GM21717 (cell line): ENCODE results near the gene CCL4L2.
"Not testable (repeated sequence)": the region's sequence is repeated elsewhere in the genome, so short reads cannot be mapped to it uniquely, and the experiment has no call there.

Experiments used
- ATAC-seq: cut with Tn5 transposase; IDR thresholded peaks from one replicate; pipeline ENCODE4 v1.9.1; 2021; ENCODE audit warnings: mild to moderate bottlenecking, moderate library complexity; ENCODE audit not compliant: unreplicated experiment

The CCL4L2 gene

DNA sequence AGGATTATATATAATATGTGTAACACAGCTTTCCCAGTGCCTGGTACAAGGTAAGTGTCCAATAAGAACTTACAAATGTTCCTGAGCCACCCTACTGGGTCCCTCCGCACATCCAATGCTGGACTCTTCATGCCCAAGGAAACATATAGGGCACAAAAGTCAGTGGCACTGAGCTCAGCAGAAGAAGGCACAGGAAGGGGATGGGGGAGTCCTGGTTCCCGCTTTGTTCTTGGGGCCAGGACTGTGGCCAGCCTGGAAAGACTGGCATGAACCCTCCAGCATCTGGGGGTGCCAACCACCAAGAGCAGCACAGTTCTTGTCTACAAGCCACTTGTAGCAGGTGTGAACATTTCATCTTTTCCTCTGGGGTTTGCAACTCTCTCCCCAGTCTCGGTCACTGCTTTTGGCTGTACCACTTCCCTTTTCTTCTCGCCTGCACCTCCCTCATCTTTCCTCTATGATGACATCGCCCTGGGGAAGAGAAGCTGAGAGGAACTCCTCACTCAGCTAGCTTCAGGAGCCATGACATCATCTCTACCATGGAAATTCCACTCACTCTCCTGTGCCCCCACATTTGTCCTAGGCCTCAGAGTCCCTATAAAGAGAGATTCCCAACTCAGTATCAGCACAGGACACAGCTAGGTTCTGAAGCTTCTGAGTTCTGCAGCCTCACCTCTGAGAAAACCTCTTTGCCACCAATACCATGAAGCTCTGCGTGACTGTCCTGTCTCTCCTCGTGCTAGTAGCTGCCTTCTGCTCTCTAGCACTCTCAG, at the start of gene CCL4L2:
TSS of gene CCL4L2 (plus strand) at position 625 of the 773 bp plus-strand sequence.
- peak; percentile 55 for ATAC-seq

DNA sequence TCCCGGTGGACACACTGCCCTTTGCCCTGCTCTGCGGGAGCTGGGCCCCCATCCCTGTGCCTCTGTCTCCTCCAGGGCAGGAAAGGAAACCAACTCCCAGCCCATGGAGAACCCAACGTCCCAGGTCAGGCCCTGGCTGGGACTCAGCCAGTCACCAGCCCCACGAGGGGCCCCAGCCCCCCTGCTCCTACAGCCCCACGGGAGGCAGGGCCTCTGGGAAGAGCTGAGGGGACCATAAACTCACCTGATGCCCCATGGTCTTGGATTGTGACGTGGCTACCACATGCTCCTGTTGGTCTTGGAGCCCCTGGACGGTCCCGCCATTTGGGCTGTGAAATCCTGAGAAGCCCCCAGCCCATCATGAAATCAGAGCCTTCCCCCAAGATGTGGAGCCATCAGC, 42.0 kb upstream of the CCL4L2 start:
- not testable (repeated sequence) for ATAC-seq

DNA sequence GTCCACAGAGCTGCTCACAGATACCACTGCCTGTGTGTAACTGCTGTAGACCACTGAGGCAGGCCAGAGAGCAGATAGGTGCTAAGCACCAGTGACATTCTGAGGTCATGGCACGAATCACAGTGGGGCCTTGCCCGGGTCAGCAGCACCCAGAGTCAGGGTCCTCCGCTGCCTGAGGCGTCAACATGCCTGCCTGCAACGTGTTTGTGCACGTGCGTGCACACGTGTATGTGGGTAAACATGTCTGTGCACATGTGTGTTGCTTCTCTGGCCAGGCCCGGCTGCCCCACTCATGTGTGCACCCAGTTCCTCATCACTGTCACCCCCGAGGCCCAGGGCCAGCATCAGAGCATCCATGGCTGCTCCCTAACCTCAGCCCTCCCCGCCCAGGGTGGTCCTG, 34.3 kb upstream of the CCL4L2 start, which contains the start of gene TBC1D3B:
TSS of gene TBC1D3B (minus strand) at position 101 of the 400 bp plus-strand sequence. CDS start 1,586 bp downstream, outside the sequence.
- not testable (repeated sequence) for ATAC-seq

DNA sequence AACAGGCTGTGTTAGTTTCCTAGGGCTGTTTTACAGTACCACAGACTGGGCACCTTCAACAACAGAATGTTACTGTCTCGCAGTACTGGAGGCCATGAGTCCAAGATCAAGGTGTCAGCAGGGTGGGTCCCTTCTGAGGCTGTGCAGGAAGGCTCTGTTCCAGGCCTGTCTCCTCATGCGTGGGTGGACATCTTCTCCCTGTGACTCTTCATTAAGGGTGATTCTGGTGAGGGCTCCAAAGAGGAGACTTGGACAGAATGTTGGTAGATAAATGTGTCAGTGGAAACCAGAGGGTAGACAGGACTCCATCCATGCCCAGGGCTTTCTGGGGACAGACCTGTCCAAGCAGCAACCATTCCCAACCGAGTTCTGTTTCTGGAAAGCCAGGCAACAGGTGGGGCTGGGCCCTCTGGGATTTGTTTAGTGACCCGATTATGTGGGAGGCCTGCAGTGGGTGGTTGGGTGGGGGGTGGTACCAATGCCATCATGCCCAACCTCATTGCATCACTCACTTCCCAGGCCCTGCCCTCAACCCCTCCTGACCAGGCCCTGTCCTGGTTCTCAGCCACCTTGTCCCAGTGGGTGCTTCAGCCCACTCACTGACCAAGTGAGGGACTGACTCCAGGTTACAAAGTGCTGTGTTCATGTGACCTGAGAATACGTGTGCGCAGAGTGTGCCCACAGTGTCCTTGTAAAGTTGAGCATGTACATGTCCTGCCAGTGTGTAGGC, 29.3 kb upstream of the CCL4L2 start:
- ATAC-seq = not testable (repeated sequence)

DNA sequence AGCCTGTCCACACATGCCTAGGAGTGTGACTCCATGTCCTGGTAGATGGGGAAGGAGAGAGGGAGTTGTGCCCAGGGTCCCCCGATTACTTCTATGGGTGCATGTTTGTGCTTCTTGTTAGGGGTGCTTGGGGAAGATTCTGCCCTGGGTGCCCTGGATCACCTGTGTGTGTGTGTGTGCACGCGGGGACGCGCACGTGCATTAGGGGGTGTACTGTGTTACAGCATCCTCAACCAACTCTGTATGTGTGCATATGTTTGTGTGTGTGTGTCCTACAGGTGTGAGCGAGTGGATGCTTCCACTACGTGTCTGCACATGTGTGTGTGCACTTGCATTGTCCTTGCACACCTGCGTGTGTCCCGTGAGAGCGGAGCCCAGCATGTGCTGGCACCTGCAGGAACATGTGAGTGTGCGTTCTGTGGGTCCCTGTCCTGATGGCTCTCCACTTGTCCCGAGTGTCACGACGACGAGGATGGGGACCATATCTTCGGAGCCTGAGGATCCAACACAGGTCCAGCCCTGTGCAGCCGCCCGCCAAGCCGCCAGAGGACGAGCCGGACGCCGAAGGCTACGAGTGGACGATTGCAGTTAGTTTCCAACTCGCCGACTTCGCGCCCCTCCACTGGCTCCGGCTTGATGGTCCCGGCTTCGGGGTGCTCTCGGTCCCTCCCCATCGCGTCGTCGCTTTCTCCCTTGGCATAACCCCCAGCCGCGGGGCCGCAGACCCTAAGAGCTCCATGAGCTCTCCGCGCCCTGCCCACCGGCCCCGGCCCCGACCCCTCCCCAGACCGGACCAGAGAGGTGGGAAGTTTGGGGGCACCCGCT, 28.5 kb upstream of the CCL4L2 start:
- no peak for ATAC-seq

DNA sequence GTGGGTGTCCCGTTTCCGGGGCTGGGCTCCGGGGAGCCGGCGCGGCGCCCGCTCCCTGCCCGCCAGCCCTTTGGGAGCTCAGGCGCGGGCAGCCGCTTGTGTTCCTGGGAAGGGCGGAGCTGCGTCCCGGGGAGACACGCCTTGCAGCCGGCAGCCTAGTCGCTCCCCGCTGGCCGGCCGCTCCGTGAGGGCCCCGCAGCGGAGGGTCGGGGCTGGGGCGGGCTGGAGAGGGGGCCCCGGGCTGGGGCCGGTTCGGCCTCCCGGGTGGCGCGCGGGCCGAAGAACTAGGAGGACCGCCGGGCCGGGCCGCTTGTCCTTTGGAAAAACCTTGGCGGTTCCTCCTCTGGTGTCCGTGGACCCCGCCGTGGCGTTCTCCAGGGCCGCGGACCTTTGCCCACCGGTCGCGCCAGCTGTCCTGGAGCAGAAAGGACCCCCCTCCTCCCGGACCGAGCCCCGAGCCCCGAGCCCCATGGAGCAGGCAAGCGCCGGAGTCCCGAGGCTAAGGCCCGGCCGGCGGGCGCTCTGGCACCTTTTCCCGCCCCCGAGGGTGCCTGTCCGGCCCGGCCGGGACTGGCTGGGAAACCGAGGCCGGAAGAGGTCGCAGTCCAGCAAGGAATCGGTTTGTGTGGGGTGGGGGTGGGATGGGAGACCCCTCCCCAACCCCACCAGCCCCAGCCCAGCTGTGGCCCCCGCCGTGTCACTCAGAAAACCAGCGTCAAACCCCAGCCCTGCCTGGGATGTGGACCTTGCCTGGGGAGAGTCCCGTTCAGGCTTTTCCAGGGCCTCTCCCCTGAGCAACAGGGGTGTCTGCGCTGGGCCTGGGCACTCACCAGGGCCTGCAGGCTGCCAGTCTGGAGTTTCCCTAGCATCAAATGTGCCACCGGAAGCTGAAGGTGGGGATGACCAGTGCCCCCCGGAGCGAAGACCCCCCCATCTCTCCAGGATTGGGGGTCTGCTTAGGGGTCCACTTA, 27.6 kb upstream of the CCL4L2 start:
- no peak for ATAC-seq

DNA sequence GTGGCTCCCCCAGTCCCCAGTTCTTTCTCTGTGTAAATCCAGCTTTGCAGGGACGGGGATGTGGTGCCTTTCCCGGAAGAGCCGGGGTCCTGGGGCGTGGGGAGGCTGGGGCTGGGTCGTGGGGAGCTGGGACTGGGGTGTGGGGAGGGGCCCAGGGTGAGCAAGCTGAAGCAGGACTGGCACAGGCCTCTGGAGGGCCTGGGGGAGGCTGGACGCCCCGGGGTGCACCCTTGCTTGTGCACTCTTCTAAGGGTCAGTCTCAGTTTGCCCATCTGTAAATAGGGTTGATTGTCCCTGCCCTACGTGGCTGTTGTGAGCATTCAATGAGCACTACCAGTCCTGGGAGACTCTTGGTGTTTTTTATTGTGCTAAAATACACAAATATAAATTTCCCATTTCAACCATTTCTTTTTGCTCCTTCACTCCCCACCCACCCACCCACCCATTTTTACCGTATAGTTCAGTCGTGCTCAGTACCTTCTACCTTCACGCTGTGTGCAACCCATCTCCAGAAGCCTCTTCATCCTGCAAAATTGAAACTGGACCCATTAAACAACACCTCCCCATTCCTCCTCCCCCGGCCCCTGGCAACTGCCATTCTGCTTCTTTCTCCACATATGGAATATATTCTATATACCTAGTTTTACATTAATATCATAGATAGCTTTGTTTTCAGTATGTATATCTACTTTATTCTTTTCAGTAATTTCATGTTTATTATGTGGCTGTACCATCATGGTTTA, 26.7 kb upstream of the CCL4L2 start:
- no peak for ATAC-seq

DNA sequence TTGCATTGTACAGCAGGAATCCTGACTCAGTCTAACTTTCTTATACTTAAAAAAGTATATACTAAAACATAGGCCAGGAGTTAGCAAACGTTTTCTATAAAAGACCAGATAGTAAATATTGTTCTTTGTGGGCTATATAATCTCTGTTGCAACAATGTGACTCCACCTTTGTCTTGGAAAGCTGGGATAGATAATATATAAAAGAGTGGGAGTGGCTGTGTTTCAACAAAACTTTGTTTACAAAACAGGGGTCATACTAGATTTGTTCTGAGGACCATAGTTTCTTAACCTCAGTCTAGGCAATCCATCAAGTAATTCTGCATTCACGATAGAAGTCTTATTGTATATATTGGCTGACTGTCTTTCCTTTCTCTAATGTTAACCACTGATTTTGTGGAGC, 25.4 kb upstream of the CCL4L2 start:
- ATAC-seq = no peak

DNA sequence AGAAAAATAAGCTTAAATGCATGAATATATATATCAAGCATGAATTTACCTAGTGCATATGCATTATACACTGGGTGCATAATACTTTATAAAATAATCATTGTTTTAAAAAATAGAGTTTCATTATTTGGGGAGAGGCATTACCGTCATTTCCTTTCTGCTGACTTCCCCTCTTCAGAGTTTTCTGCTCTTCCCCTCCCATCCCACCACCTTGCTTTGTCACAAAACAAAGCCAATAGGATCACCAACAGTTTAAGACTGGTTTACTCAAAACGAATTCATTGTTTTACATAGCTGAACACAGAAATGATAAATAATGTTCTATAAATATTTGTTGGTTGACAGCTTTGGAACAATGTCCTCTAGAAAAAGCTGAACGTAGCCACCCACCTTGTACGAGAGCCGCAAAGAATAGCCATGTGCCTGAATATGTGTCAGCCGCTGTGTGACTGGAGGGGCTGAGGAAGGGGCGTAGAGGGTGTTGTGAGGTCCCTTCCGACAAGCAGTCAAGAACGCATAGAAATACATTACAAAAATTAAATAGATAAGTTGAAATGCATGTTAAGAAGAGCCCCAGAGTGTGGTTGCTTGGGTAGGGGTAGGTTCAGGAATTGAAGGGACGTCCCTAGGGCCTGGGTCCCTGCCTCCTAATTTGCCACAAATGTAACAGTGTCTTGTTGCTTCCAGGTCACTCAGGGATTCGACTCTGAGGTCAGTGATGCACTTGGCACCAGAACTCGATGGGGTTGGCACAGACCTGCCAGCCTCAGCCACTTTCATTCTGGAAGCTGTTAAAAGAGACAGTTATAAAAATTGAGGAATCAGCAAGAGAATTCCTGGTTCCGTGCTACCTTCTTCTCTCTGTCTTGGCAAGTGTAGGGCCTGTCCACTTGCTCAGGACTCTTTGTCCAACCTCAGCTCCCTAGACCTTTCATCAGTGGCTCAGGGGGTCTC, 23.8 kb upstream of the CCL4L2 start:
- ATAC-seq = not testable (repeated sequence)

DNA sequence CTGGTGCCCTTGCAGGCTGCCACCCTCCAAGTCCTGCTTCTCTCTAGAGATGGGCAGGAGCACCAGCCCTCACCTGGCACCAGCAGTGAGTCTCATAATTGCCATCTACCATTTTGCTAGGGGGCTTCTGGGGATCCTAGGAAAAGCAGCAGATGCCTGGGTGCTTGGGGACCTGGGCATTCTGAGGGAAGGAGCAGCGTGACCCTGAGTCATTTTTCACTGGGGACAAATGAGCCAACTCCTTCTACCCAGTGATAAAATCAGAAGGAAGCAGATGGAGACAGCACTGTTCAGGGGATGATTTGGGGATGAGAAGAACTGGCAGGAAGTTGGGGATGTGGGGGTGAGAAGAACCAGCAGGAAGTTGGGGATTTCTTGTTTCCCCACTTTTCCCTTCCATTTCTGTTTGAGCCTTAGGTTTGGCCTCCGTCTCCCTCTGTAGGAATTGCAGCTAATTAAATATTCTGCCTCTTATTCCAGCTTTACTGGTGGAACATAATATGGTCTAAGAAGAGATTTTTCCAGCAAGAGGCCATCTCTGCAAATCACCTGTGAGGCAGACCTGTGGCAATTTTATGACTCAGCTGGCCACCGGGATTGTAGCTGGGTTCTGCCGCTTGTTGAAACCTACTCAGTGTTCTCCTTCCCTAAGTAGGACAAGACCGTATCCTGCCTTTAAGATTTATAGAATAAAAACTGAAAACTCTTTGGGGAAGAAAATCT, 22.8 kb upstream of the CCL4L2 start:
- not testable (repeated sequence) for ATAC-seq

DNA sequence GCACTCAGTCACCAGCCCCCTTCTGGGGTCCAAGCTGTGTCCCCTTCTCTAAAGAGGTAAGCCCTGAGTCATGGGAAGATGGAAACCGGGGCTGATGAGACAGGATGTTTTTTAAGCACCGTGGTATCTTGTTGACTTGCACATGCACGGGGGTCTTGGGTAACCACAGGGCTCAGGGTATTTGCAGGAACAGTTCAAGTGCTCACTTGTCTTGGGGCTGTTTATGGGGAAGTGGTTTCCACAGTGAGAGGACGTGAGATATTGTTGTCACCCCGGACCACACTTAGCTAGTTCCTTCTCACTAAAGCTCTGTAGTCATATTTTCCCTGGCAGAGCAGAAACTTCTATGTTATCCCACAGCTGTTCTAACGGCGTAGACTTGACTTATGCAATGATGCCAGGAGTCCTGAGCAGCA, 22.0 kb upstream of the CCL4L2 start:
- peak; percentile 43 for ATAC-seq

DNA sequence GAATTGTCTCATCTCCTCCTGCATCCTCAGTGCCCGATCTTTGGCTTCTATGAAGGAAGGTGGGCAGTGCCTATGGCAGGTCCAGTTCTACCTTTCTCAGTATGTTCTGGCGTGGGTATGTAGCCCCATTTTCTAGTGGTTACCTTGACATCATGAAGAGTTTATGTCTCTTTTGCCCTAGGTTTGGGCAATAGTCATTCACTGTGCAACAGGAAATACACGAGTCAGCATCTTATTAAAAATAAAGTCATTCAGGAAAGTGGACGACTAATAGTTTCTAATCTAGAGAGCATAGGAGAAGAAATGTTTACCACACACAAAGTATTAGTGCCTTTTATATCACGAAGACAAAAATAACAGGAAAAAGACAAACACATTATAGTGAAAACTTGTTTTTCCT, 20.9 kb upstream of the CCL4L2 start:
- not testable (repeated sequence) for ATAC-seq

DNA sequence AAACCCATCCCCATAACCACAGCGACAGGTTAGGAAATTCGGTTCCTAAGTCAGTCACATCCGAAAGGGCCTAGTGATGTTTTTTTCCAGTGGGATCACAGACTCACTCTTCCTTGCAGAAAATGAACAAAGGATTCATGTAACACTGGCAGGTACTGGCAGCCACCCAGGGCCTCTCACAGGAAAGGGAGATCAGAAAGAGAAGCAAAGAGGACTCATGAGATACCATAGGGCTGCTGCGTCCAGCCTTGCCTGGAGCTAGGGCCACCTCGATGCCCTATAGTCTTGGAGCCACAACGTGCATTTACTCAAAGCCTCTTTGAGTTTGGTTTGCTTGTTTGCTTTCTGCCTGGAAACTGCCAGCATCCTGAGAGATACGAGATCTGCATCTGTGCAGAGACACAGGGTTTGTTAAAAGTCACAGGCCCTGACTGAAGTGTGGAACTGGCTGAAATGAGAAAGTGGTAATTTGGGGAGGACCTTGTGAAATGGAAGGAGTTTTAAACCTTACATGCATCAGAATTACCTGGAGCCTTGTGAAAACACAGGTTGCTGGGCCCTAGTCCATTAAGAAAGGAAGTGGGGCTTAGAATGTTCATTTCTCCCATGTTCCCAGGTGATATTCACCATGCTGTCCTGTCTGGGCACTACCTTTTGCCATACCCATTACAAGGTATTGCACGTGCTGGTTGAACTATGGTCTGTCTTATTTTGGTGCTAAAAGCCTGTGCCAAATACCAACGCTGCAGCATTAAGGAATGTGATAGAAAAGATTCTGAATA, 20.1 kb upstream of the CCL4L2 start:
- ATAC-seq = not testable (repeated sequence)

DNA sequence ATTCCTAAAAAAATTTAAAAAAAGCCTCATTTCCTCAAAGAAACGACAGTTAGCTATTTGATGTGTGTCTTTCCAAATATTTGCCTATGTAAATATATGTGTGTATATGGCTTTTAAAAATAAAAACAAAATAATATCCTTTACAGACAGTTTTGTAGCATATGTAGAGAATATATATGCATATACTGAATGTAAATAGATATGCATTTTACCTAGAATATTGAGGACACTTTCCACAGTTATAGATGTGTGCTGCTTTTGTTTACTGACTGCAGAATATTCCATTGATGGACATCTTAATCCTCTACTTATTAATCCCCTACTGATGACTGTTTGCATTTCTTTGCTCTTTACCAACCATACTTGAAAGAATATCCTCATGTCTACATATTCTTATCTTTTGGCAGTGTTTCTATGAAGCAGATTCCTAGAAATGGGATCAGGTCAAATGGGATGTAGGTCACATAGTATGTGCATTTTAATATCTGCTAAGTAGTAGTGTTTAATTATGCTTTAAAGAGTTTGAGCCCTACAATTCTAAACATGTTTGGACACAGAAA, 17.6 kb upstream of the CCL4L2 start:
- no peak for ATAC-seq

DNA sequence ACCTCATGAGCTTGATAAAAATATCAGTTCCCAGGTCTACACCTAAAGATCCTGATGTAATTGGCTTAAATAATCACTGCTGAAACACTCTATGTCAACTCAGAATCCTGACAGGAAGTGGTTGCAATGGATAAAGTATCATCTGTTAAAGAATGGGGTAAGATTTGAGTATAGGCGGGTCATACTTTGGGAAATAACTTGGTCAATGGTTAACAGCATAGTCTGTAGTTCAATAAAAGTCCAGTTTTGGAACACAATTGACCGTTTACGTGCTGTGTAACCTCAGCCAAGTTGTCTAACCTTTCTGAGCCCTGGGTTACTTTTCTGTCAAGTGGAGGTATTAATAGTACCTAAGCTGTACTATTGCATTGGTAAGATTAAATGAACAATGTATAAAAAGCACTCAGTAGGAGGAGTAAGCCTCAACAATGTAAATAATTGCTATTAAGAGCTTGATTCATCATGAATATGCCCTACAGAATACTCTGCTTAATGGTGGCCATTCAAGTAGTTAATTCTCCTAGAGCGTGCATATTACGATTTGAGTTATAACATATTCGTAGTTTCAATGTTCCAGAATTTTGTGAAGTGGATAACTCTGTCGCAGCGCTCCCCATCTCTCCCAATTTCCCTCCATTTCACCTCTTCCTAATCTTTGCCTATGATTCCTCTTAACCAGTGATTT, 16.6 kb upstream of the CCL4L2 start:
- ATAC-seq = not testable (repeated sequence)
